ENCODE measurements around the gene TRANK1.

- TF ChIP-seq ZNF626 (tag by site-specific recombination; IDR thresholded peaks at IDR 0.05): no peak
- TF ChIP-seq CTCF (tag by site-specific recombination; IDR thresholded peaks at IDR 0.05): no peak
- no peak for TF ChIP-seq ELK4 (IDR thresholded peaks at IDR 0.05; ENCODE audit: borderline replicate concordance, low read depth, low read length)
- TF ChIP-seq ZNF24 (tag by site-specific recombination; IDR thresholded peaks at IDR 0.05): no peak
- TF ChIP-seq, protein P1, sequence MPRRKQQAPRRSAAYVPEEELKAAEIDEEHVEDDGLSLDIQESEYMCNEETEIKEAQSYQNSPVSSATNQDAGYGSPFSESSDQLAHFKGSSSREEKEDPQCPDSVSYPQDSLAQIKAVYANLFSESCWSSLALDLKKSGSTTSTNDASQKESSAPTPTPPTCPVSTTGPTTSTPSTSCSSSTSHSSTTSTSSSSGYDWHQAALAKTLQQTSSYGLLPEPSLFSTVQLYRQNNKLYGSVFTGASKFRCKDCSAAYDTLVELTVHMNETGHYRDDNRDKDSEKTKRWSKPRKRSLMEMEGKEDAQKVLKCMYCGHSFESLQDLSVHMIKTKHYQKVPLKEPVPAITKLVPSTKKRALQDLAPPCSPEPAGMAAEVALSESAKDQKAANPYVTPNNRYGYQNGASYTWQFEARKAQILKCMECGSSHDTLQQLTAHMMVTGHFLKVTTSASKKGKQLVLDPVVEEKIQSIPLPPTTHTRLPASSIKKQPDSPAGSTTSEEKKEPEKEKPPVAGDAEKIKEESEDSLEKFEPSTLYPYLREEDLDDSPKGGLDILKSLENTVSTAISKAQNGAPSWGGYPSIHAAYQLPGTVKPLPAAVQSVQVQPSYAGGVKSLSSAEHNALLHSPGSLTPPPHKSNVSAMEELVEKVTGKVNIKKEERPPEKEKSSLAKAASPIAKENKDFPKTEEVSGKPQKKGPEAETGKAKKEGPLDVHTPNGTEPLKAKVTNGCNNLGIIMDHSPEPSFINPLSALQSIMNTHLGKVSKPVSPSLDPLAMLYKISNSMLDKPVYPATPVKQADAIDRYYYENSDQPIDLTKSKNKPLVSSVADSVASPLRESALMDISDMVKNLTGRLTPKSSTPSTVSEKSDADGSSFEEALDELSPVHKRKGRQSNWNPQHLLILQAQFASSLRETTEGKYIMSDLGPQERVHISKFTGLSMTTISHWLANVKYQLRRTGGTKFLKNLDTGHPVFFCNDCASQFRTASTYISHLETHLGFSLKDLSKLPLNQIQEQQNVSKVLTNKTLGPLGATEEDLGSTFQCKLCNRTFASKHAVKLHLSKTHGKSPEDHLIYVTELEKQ (tag by site-specific recombination; IDR thresholded peaks at IDR 0.05; ENCODE audit: borderline replicate concordance): no peak
- no peak for TF ChIP-seq ZNF529 (tag by site-specific recombination; IDR thresholded peaks at IDR 0.05; ENCODE audit: insufficient replicate concordance)
- TF ChIP-seq ZNF677 (tag by site-specific recombination; IDR thresholded peaks at IDR 0.05): no peak
- TF ChIP-seq ZNF561 (tag by site-specific recombination; IDR thresholded peaks at IDR 0.05; ENCODE audit: borderline replicate concordance): no peak
- no peak for TF ChIP-seq ZNF530 (tag by site-specific recombination; IDR thresholded peaks at IDR 0.05; ENCODE audit: low read depth)
- TF ChIP-seq, protein P2, sequence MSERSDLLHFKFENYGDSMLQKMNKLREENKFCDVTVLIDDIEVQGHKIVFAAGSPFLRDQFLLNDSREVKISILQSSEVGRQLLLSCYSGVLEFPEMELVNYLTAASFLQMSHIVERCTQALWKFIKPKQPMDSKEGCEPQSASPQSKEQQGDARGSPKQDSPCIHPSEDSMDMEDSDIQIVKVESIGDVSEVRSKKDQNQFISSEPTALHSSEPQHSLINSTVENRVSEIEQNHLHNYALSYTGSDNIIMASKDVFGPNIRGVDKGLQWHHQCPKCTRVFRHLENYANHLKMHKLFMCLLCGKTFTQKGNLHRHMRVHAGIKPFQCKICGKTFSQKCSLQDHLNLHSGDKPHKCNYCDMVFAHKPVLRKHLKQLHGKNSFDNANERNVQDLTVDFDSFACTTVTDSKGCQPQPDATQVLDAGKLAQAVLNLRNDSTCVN (tag by site-specific recombination; optimal IDR thresholded peaks at IDR 0.05): no peak
- TF ChIP-seq ZNF121 (tag by site-specific recombination; IDR thresholded peaks at IDR 0.05): no peak
These were observed 111.6 kb downstream of the TRANK1 start for GRCh38 chr3:36833160-36833814.

Measured in HEK293 (cell line).